Measurements from ENCODE around the gene FAM168A. TPM values are rescaled to one million over a fixed set of nuclear protein-coding genes. Genes with fewer than 3 reads are reported as not detected.

FAM168A gene
- total RNA-seq, 3 donors from 2014 or later (not counting 1 experiment from before 2014, with no cell fraction given) = 27.4 to 39.8 (median 30.4) TPM

- Mint-ChIP-seq H3K27ac (no peak overlapping the region), H3K36me3 (no peaks in the 10 kb centered on the region), H3K4me1 (peaks cover 6 to 15% of the 10 kb centered on the region in 2 donors), H3K4me3 (no peak overlapping the region), H3K9me3 (no peaks in the 10 kb centered on the region), H3K27me3 (ENCODE audit: low read depth in 2 of 2) (no peaks in the 10 kb centered on the region)
- Histone ChIP-seq H3K27ac (ENCODE audit: low read length) (no peak overlapping the region), H3K27me3 (ENCODE audit: control insufficient read depth, insufficient read depth, low read length) (no peaks in the 10 kb centered on the region), H3K9me3 (ENCODE audit: control insufficient read depth, insufficient read depth, low read length) (no peaks in the 10 kb centered on the region), H3K36me3 (ENCODE audit: control insufficient read depth, insufficient read depth, low read length) (no peaks in the 10 kb centered on the region), H3K4me3 (ENCODE audit: low read length) (no peak overlapping the region), H3K4me1 (ENCODE audit: control insufficient read depth, insufficient read depth, low read length) (peaks cover 8% of the 10 kb centered on the region)
- DNase-seq (no peak), ATAC-seq (peak in 2 of 3 donors; percentile 21 to 30)
- WGBS (ENCODE audit: insufficient coverage) = 40% methylated on average over 2 of the region's 3 CpGs
- TF ChIP-seq CTCF (IDR thresholded peaks at IDR 0.05) = no peak
- intact Hi-C loops (cut with micrococcal nuclease) = no loop called here
These were observed 135.9 kb downstream of the FAM168A start for GRCh38 chr11:73461964-73462363.

- intact Hi-C loops (cut with micrococcal nuclease) = no loop called here
- H3K4me1 Mint-ChIP-seq = peaks cover 8 to 15% of the 10 kb centered on the region in 2 donors
- no peak for TF ChIP-seq CTCF (IDR thresholded peaks at IDR 0.05)
- no peak overlapping the region for H3K27ac Mint-ChIP-seq
- H3K9me3 Mint-ChIP-seq = no peaks in the 10 kb centered on the region
- ATAC-seq (no peak), DNase-seq (no peak)
- Histone ChIP-seq H3K27ac (ENCODE audit: low read length) (no peak overlapping the region), H3K9me3 (ENCODE audit: control insufficient read depth, insufficient read depth, low read length) (no peaks in the 10 kb centered on the region), H3K36me3 (ENCODE audit: control insufficient read depth, insufficient read depth, low read length) (no peaks in the 10 kb centered on the region), H3K4me1 (ENCODE audit: control insufficient read depth, insufficient read depth, low read length) (peaks cover 8% of the 10 kb centered on the region), H3K27me3 (ENCODE audit: control insufficient read depth, insufficient read depth, low read length) (no peaks in the 10 kb centered on the region), H3K4me3 (ENCODE audit: low read length) (no peak overlapping the region)
- H3K27me3 Mint-ChIP-seq (ENCODE audit: low read depth in 2 of 2) = no peaks in the 10 kb centered on the region
- no peak overlapping the region for H3K4me3 Mint-ChIP-seq
- no peaks in the 10 kb centered on the region for H3K36me3 Mint-ChIP-seq
- 50% methylated on average over 2 of the region's 2 CpGs for WGBS (ENCODE audit: insufficient coverage)
These were observed 136.5 kb downstream of the FAM168A start for GRCh38 chr11:73461335-73461840.

GRCh38 chr11:73458201-73458600 is 139.7 kb downstream of the FAM168A start:
- WGBS (ENCODE audit: insufficient coverage) = 78% methylated on average over 1 of the region's 1 CpG
- Histone ChIP-seq H3K4me3 (ENCODE audit: low read length) (no peak overlapping the region), H3K36me3 (ENCODE audit: control insufficient read depth, insufficient read depth, low read length) (no peaks in the 10 kb centered on the region), H3K4me1 (ENCODE audit: control insufficient read depth, insufficient read depth, low read length) (peaks cover 8% of the 10 kb centered on the region), H3K9me3 (ENCODE audit: control insufficient read depth, insufficient read depth, low read length) (no peaks in the 10 kb centered on the region), H3K27ac (ENCODE audit: low read length) (no peak overlapping the region), H3K27me3 (ENCODE audit: control insufficient read depth, insufficient read depth, low read length) (no peaks in the 10 kb centered on the region)
- intact Hi-C loops (cut with micrococcal nuclease) = no loop called here
- Mint-ChIP-seq H3K36me3 (no peaks in the 10 kb centered on the region), H3K4me3 (no peak overlapping the region), H3K9me3 (no peaks in the 10 kb centered on the region), H3K27me3 (ENCODE audit: low read depth in 2 of 2) (no peaks in the 10 kb centered on the region), H3K4me1 (peaks cover 10 to 17% of the 10 kb centered on the region in 2 donors), H3K27ac (no peak overlapping the region)
- no peak for ATAC-seq
- no peak for DNase-seq
- no peak for TF ChIP-seq CTCF (IDR thresholded peaks at IDR 0.05)

- Mint-ChIP-seq H3K27me3 (ENCODE audit: low read depth in 2 of 2) (no peaks in the 10 kb centered on the region), H3K4me3 (no peak overlapping the region), H3K9me3 (no peaks in the 10 kb centered on the region), H3K36me3 (no peaks in the 10 kb centered on the region), H3K27ac (no peak overlapping the region), H3K4me1 (peaks cover 3 to 13% of the 10 kb centered on the region in 2 donors)
- no peak overlapping the region for H3K27ac ChIP-seq (ENCODE audit: low read length)
- intact Hi-C loops (cut with micrococcal nuclease) = no loop called here
- no peak overlapping the region for H3K4me3 ChIP-seq (ENCODE audit: low read length)
- DNase-seq (no peak), ATAC-seq (no peak)
- WGBS (ENCODE audit: insufficient coverage) = 97% methylated on average over 9 of the region's 9 CpGs
- no peaks in the 10 kb centered on the region for H3K36me3 ChIP-seq (ENCODE audit: control insufficient read depth, insufficient read depth, low read length)
- no peak for TF ChIP-seq CTCF (IDR thresholded peaks at IDR 0.05)
- no peaks in the 10 kb centered on the region for H3K9me3 ChIP-seq (ENCODE audit: control insufficient read depth, insufficient read depth, low read length)
- no peaks in the 10 kb centered on the region for H3K4me1 ChIP-seq (ENCODE audit: control insufficient read depth, insufficient read depth, low read length)
- H3K27me3 ChIP-seq (ENCODE audit: control insufficient read depth, insufficient read depth, low read length) = no peaks in the 10 kb centered on the region
These were observed 142.9 kb downstream of the FAM168A start for GRCh38 chr11:73454987-73455386.

Data from natural killer cell (primary cell).